ENCODE measurements around the gene CCDC85B. TPM values are rescaled to one million over a fixed set of nuclear protein-coding genes. Genes with fewer than 3 reads are reported as not detected.

Gene CCDC85B
- total RNA-seq, 4 donors from 2014 or later = 63.5 to 99.5 (median 84.6) TPM

- intact Hi-C loops (cut with DNase I) = loop anchor here (5.0 to 10.0 kb wide), 2 partner anchors 35 to 63 kb away; no protein-coding TSS in a partner anchor
- 94% methylated on average over 10 of the region's 10 CpGs for WGBS
Measured at GRCh38 chr11:65921876-65922275, 31.4 kb downstream of the CCDC85B start.

GRCh38 chr11:65922565-65922964 is 32.1 kb downstream of the CCDC85B start:
- Histone ChIP-seq H3K4me3 (no peak overlapping the region), H3K36me3 (peaks cover 7 to 30% (median 28%) of the 10 kb centered on the region in 4 donors), H3K4me1 (peaks cover 18 to 29% (median 26%) of the 10 kb centered on the region in 4 donors), H3K9me3 (no peaks in the 10 kb centered on the region), H3K27ac (replicated peaks in 1 of 4) (no peak overlapping the region), H3K27me3 (no peaks in the 10 kb centered on the region)
- no peak for DNase-seq (ENCODE audit: extremely low spot score)
- 73% methylated on average over 3 of the region's 3 CpGs for WGBS
- TF ChIP-seq EP300 (IDR thresholded peaks at IDR 0.05) (no peak), POLR2A (IDR thresholded peaks at IDR 0.05; ENCODE audit: low read depth) (no peak), CTCF (IDR thresholded peaks at IDR 0.05) (no peak), POLR2AphosphoS5 (IDR thresholded peaks at IDR 0.05) (no peak)
- intact Hi-C loops (cut with DNase I) = loop anchor here (5.0 to 10.0 kb wide), 2 partner anchors 35 to 62 kb away; no protein-coding TSS in a partner anchor

More at GRCh38 chr11:65921876-65922275, 31.4 kb downstream of the CCDC85B start:
- Histone ChIP-seq H3K4me3 (no peak overlapping the region), H3K36me3 (peaks cover 7 to 37% (median 28%) of the 10 kb centered on the region in 4 donors), H3K27ac (replicated peaks in 1 of 4) (no peak overlapping the region), H3K4me1 (peaks cover 25 to 36% (median 33%) of the 10 kb centered on the region in 4 donors), H3K27me3 (no peaks in the 10 kb centered on the region), H3K9me3 (no peaks in the 10 kb centered on the region)
- TF ChIP-seq POLR2AphosphoS5 (IDR thresholded peaks at IDR 0.05) = no peak
- no peak for DNase-seq (ENCODE audit: extremely low spot score)

GRCh38 chr11:65925397-65925796 is 34.9 kb downstream of the CCDC85B start:
- DNase-seq (ENCODE audit: extremely low spot score) = no peak
- peaks cover 8 to 14% (median 10%) of the 10 kb centered on the region in 4 donors for H3K4me1 ChIP-seq
- intact Hi-C loops (cut with DNase I) = loop anchor here (10.0 kb wide), 1 partner anchor 59 kb away; no protein-coding TSS in a partner anchor
- peaks cover 7 to 30% (median 28%) of the 10 kb centered on the region in 4 donors for H3K36me3 ChIP-seq
- no peaks in the 10 kb centered on the region for H3K9me3 ChIP-seq
- TF ChIP-seq POLR2A (IDR thresholded peaks at IDR 0.05; ENCODE audit: low read depth) = no peak
- no peak for TF ChIP-seq CTCF (IDR thresholded peaks at IDR 0.05)
- TF ChIP-seq POLR2AphosphoS5 (IDR thresholded peaks at IDR 0.05) = no peak
- no peak for TF ChIP-seq EP300 (IDR thresholded peaks at IDR 0.05)
- H3K27ac ChIP-seq (replicated peaks in 1 of 4) = no peak overlapping the region
- H3K4me3 ChIP-seq = no peak overlapping the region
- WGBS = 79% methylated on average over 2 of the region's 2 CpGs
- H3K27me3 ChIP-seq = no peaks in the 10 kb centered on the region

GRCh38 chr11:65927904-65928397 is 37.5 kb downstream of the CCDC85B start:
- Histone ChIP-seq H3K9me3 (no peaks in the 10 kb centered on the region), H3K27ac (replicated peaks in 1 of 4) (peak overlapping the region in 1 of 4 donors; percentile 30), H3K36me3 (peaks cover 2 to 7% (median 5%) of the 10 kb centered on the region in 4 donors), H3K4me3 (peak overlapping the region in 1 of 4 donors; percentile 33), H3K4me1 (no peaks in the 10 kb centered on the region), H3K27me3 (peaks cover 0 to 6% (median 0%) of the 10 kb centered on the region in 4 donors)
- WGBS = 51% methylated on average over 8 of the region's 9 CpGs
- intact Hi-C loops (cut with DNase I) = loop anchor here (10.0 kb wide), 1 partner anchor 57 kb away; no protein-coding TSS in a partner anchor
- TF ChIP-seq CTCF (IDR thresholded peaks at IDR 0.05) = no peak
- no peak for TF ChIP-seq EP300 (IDR thresholded peaks at IDR 0.05)
- no peak for TF ChIP-seq POLR2AphosphoS5 (IDR thresholded peaks at IDR 0.05)
- TF ChIP-seq POLR2A (IDR thresholded peaks at IDR 0.05; ENCODE audit: low read depth) = no peak
- no peak for DNase-seq (ENCODE audit: extremely low spot score)

GRCh38 chr11:65928667-65929066 is 38.2 kb downstream of the CCDC85B start:
- intact Hi-C loops (cut with DNase I) = loop anchor here (10.0 kb wide), 1 partner anchor 56 kb away; no protein-coding TSS in a partner anchor
- H3K9me3 ChIP-seq = no peaks in the 10 kb centered on the region
- WGBS = 72% methylated on average over 6 of the region's 6 CpGs
- TF ChIP-seq POLR2AphosphoS5 (IDR thresholded peaks at IDR 0.05) (no peak), EP300 (IDR thresholded peaks at IDR 0.05) (no peak), CTCF (IDR thresholded peaks at IDR 0.05) (no peak), POLR2A (IDR thresholded peaks at IDR 0.05; ENCODE audit: low read depth) (no peak)
- no peak for DNase-seq (ENCODE audit: extremely low spot score)
- no peak overlapping the region for H3K4me3 ChIP-seq
- peaks cover 0 to 3% (median under 1%) of the 10 kb centered on the region in 4 donors for H3K36me3 ChIP-seq
- H3K27ac ChIP-seq (replicated peaks in 1 of 4) = no peak overlapping the region
- peaks cover 0 to 6% (median 0%) of the 10 kb centered on the region in 4 donors for H3K27me3 ChIP-seq
- H3K4me1 ChIP-seq = no peaks in the 10 kb centered on the region

All from esophagus muscularis mucosa (tissue), 4 donors.